OCI-LY1 (cell line): ENCODE measurements around the gene KCNJ14.

ENCODE experiments used
- H2AFZ ChIP-seq: fragments of 200-600 bp; sonication (generic), shearing (Covaris generic); 2 replicates; pipeline ENCODE4 v1.6.0; 2014; ENCODE audit warnings: antibody characterized with exemption, mild to moderate bottlenecking, low read length
- H3F3A ChIP-seq: fragments of 200-600 bp; sonication (generic), shearing (Covaris generic); 2 replicates; pipeline ENCODE4 v1.6.0; 2014; ENCODE audit warnings: mild to moderate bottlenecking, antibody characterized with exemption, low read length, moderate library complexity; ENCODE audit not compliant: insufficient read depth
- H3K27ac ChIP-seq: fragments of 200-600 bp; sonication (generic); 2 replicates; pipeline ENCODE4 v1.5.1; 2014; ENCODE audit warnings: low read length, mixed run types, mild to moderate bottlenecking, low read depth; ENCODE audit not compliant: poor library complexity, severe bottlenecking
- H3K27me3 ChIP-seq: fragments of 200-600 bp; sonication (generic); 2 replicates; pipeline ENCODE4 v1.6.0; 2014; ENCODE audit warnings: antibody characterized with exemption, mild to moderate bottlenecking, low read length, moderate library complexity; ENCODE audit not compliant: insufficient read depth
- H3K36me3 ChIP-seq: fragments of 200-600 bp; sonication (generic); 2 replicates; pipeline ENCODE4 v1.6.1; 2014; ENCODE audit warnings: mild to moderate bottlenecking, antibody characterized with exemption, low read length, moderate library complexity, mixed read lengths; ENCODE audit not compliant: insufficient read depth
- H3K4me1 ChIP-seq: fragments of 200-600 bp; sonication (generic); 2 replicates; pipeline ENCODE4 v1.5.1; 2014; ENCODE audit warnings: mild to moderate bottlenecking, low read length, moderate library complexity; ENCODE audit not compliant: insufficient read depth, severe bottlenecking
- H3K4me2 ChIP-seq: fragments of 200-600 bp; sonication (generic), shearing (Covaris generic); 2 replicates; pipeline ENCODE4 v1.6.1; 2014; ENCODE audit warnings: low read length
- H3K4me3 ChIP-seq: fragments of 200-600 bp; sonication (generic); 2 replicates; pipeline ENCODE4 v1.5.1; 2014; ENCODE audit warnings: low read length, low read depth, mild to moderate bottlenecking, mixed read lengths; ENCODE audit not compliant: poor library complexity, severe bottlenecking
- H3K79me2 ChIP-seq: fragments of 200-600 bp; shearing (Covaris generic); 2 replicates; pipeline ENCODE4 v1.6.1; 2016; ENCODE audit warnings: mixed run types, low read length, mixed read lengths; ENCODE audit not compliant: insufficient read depth
- H3K9ac ChIP-seq: fragments of 200-600 bp; sonication (generic), shearing (Covaris generic); 2 replicates; pipeline ENCODE4 v1.6.1; 2014; ENCODE audit warnings: mild to moderate bottlenecking, low read length, mixed read lengths
- H3K9me2 ChIP-seq: fragments of 200-600 bp; sonication (generic), shearing (Covaris generic); 2 replicates; pipeline ENCODE4 v1.6.1; 2014; ENCODE audit warnings: low read depth, mild to moderate bottlenecking, low read length, mixed read lengths
- H3K9me3 ChIP-seq: fragments of 200-600 bp; shearing (Covaris generic); 2 replicates; pipeline ENCODE4 v1.6.1; 2014; ENCODE audit warnings: low read length, mixed read lengths
- H4K20me1 ChIP-seq: fragments of 200-600 bp; sonication (generic), shearing (Covaris generic); 2 replicates; pipeline ENCODE4 v1.6.0; 2016; ENCODE audit warnings: mild to moderate bottlenecking, low read length; ENCODE audit not compliant: insufficient read depth
- EZH2 ChIP-seq: fragments of 200-600 bp; sonication (generic), shearing (Covaris generic); IDR thresholded peaks from 2 replicates; pipeline ENCODE4 v1.8.0; 2017; ENCODE audit warnings: borderline replicate concordance, mixed run types, mild to moderate bottlenecking, antibody characterized with exemption, low read length, moderate library complexity, mixed read lengths
- TF ChIP-seq, protein P1 (sequence below): fragments of 200-600 bp; sonication (generic), shearing (Covaris generic); IDR thresholded peaks from 2 replicates; pipeline ENCODE4 v1.5.1; 2017; ENCODE audit warnings: mild to moderate bottlenecking, antibody characterized with exemption, low read length, moderate library complexity, mixed read lengths

KCNJ14 gene

DNA sequence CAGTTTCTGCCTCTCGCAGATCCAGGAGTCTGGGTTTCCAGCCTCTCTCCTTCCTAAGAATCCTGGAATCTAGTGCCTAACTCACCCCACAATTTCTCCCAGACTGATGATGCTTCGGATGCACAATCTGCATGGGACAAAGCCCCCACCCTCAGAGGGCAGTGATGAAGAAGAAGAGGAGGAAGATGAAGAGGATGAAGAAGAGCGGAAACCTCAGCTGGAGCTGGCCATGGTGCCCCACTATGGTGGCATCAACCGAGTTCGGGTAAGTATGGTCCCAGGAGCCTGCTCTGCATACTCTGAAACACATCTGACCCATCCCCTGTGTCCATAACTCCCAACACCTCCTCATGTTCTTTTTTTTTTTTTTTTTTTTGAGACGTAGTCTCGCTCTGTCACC is 8.8 kb upstream of the KCNJ14 start:
- H3K36me3 ChIP-seq: peaks cover 46% of the 10 kb centered on the region
- H2AFZ ChIP-seq: no peak overlapping the region
- no peaks in the 10 kb centered on the region for H3K9me3 ChIP-seq
- no peaks in the 10 kb centered on the region for H4K20me1 ChIP-seq
- H3K27me3 ChIP-seq: no peaks in the 10 kb centered on the region
- no peak for TF ChIP-seq EZH2
- TF ChIP-seq, protein P1, sequence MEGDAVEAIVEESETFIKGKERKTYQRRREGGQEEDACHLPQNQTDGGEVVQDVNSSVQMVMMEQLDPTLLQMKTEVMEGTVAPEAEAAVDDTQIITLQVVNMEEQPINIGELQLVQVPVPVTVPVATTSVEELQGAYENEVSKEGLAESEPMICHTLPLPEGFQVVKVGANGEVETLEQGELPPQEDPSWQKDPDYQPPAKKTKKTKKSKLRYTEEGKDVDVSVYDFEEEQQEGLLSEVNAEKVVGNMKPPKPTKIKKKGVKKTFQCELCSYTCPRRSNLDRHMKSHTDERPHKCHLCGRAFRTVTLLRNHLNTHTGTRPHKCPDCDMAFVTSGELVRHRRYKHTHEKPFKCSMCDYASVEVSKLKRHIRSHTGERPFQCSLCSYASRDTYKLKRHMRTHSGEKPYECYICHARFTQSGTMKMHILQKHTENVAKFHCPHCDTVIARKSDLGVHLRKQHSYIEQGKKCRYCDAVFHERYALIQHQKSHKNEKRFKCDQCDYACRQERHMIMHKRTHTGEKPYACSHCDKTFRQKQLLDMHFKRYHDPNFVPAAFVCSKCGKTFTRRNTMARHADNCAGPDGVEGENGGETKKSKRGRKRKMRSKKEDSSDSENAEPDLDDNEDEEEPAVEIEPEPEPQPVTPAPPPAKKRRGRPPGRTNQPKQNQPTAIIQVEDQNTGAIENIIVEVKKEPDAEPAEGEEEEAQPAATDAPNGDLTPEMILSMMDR: 0 out of 2 replicates have a peak, but pooled peaks have one; percentile 2
- H3K9ac ChIP-seq: peak overlapping the region; percentile 73
- H3K27ac ChIP-seq: peak overlapping the region; percentile 73
- peaks cover 26% of the 10 kb centered on the region for H3K4me1 ChIP-seq
- H3K4me3 ChIP-seq: peak overlapping the region; percentile 71
- H3K4me2 ChIP-seq: peak overlapping the region; percentile 78
- no peaks in the 10 kb centered on the region for H3F3A ChIP-seq
- H3K9me2 ChIP-seq: no peaks in the 10 kb centered on the region
- no peaks in the 10 kb centered on the region for H3K79me2 ChIP-seq

DNA sequence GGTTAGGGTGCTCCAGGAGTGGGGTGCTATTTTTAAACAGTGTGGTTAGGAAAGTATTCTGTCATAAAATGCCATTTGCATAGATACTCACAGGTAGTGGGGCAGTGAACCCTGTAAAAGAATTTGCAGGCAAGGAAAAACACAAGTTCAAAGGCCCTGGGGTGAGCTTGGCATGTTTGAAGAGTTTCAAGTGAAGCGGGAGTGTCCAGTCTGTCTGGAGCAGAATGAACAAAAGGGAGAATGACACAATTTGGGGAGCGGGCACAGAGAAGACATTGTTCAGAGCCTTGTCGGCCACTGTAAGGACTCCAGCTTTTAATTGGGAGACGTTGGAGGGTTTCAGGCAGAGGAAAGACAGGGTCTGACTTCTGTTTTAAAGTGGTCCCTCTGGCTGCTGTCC is 6.8 kb upstream of the KCNJ14 start:
- H3K9ac ChIP-seq: no peak overlapping the region
- H3K27me3 ChIP-seq: no peaks in the 10 kb centered on the region
- no peaks in the 10 kb centered on the region for H3K79me2 ChIP-seq
- no peaks in the 10 kb centered on the region for H3F3A ChIP-seq
- TF ChIP-seq, protein P1: no peak
- no peak for TF ChIP-seq EZH2
- no peak overlapping the region for H3K27ac ChIP-seq
- no peaks in the 10 kb centered on the region for H3K9me2 ChIP-seq
- peaks cover 26% of the 10 kb centered on the region for H3K4me1 ChIP-seq
- no peaks in the 10 kb centered on the region for H3K9me3 ChIP-seq
- H3K4me2 ChIP-seq: no peak overlapping the region
- H3K36me3 ChIP-seq: peaks cover 66% of the 10 kb centered on the region
- no peak overlapping the region for H2AFZ ChIP-seq
- H3K4me3 ChIP-seq: no peak overlapping the region
- H4K20me1 ChIP-seq: no peaks in the 10 kb centered on the region

DNA sequence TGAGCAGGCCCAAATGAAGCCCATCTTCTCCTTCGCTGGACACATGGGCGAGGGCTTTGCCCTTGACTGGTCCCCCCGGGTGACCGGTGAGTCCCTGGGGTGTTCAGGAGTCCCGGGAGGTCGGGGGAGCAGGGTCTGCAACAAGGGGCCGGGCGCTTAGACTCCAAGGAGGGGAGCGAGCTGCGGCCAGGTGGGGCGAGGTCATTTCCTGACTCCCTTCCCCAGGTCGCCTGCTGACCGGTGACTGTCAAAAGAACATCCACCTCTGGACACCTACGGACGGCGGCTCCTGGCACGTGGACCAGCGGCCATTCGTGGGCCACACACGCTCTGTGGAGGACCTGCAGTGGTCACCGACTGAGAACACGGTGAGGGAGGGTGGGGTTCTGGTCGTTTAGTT is 4.9 kb upstream of the KCNJ14 start:
- Histone ChIP-seq H2AFZ (no peak overlapping the region), H4K20me1 (no peaks in the 10 kb centered on the region), H3K4me2 (no peak overlapping the region), H3K9me3 (no peaks in the 10 kb centered on the region), H3K9me2 (no peaks in the 10 kb centered on the region), H3F3A (no peaks in the 10 kb centered on the region), H3K27ac (no peak overlapping the region), H3K4me3 (no peak overlapping the region), H3K9ac (no peak overlapping the region), H3K36me3 (peaks cover 83% of the 10 kb centered on the region), H3K4me1 (peaks cover 10% of the 10 kb centered on the region), H3K79me2 (no peaks in the 10 kb centered on the region), H3K27me3 (no peaks in the 10 kb centered on the region)
- TF ChIP-seq, protein P1: no peak
- no peak for TF ChIP-seq EZH2
